Activated T-cell treated with anti-CD3 and anti-CD28 coated beads, Interleukin-2, amount 50 U/mL, for 4 hours (primary cell): ENCODE data around the gene TOE1. TPM values are rescaled to one million over a fixed set of nuclear protein-coding genes. Genes with fewer than 3 reads are reported as not detected.

Source experiments
- ATAC-seq, 2 donors: fragments of 200-7000 bp; cut with Tn5 transposase; one replicate each; pipeline ENCODE4 v1.10.0; 2021
- DNase-seq: peaks from one replicate; pipeline ENCODE4 v3.0.0-alpha.2; 2020
- H3K27me3 Mint-ChIP-seq: one replicate; pipeline ENCODE4 v1.8.0; 2021; ENCODE audit warnings: low read depth, mixed read lengths
- H3K36me3 Mint-ChIP-seq: one replicate; pipeline ENCODE4 v1.8.0; 2022; ENCODE audit warnings: mixed read lengths; ENCODE audit not compliant: insufficient read depth
- H3K4me1 Mint-ChIP-seq: one replicate; pipeline ENCODE4 v1.8.0; 2021; ENCODE audit warnings: low read depth, mixed read lengths
- H3K4me3 Mint-ChIP-seq: one replicate; pipeline ENCODE4 v1.8.0; 2021; ENCODE audit warnings: mild to moderate bottlenecking, moderate library complexity, mixed read lengths
- H3K9me3 Mint-ChIP-seq: one replicate; pipeline ENCODE4 v1.8.0; 2021; ENCODE audit warnings: mixed read lengths
- total RNA-seq, 3 donors: library from RNA; stranded (reverse); gene quantifications; one replicate each; pipeline ENCODE4 v1.2.1, GENCODE V29; 2021

TOE1 gene
- total RNA-seq, 3 donors from 2014 or later: 43.2 to 49.2 (median 45.8) TPM

- Mint-ChIP-seq H3K4me3 (no peak overlapping the region), H3K36me3 (peaks cover 3% of the 10 kb centered on the region), H3K4me1 (no peaks in the 10 kb centered on the region), H3K27me3 (no peaks in the 10 kb centered on the region), H3K9me3 (no peaks in the 10 kb centered on the region)
- ATAC-seq: no peak
- no peak for DNase-seq
Measured at GRCh38 chr1:45385302-45385701, 45.3 kb downstream of the TOE1 start.

- Mint-ChIP-seq H3K4me3 (no peak overlapping the region), H3K27me3 (no peaks in the 10 kb centered on the region), H3K36me3 (peaks cover 3% of the 10 kb centered on the region), H3K4me1 (no peaks in the 10 kb centered on the region), H3K9me3 (no peaks in the 10 kb centered on the region)
- ATAC-seq (no peak), DNase-seq (no peak)
Measured at GRCh38 chr1:45386219-45386618, 46.2 kb downstream of the TOE1 start.

Other genes starting within 250 kb of the TOE1 start
- 1 to 10 TPM in 1 of 3 donors, under 1 TPM in 2; 0.63 to 1.1 (median 0.68) TPM for gene ZSWIM5, start 133.6 kb upstream of the TOE1 start, total RNA-seq
- gene HPDL, start 13.3 kb upstream of the TOE1 start, total RNA-seq: 10 to 100 TPM; 32.9 to 55.9 (median 45.6) TPM
- 10 to 100 TPM; 52.0 to 57.0 (median 54.4) TPM for gene MUTYH, start 270 bp downstream of the TOE1 start, total RNA-seq
- 1 to 10 TPM; 2.0 to 2.5 (median 2.3) TPM for gene TESK2, start 151.0 kb downstream of the TOE1 start, total RNA-seq
- 1 to 10 TPM; 1.3 to 1.9 (median 1.7) TPM for gene CCDC163, start 159.9 kb downstream of the TOE1 start, total RNA-seq
- gene MMACHC, start 160.1 kb downstream of the TOE1 start, total RNA-seq: 10 to 100 TPM in 1 of 3 donors, 1 to 10 TPM in 2; 6.7 to 10.6 (median 9.7) TPM
- gene PRDX1, start 181.7 kb downstream of the TOE1 start, total RNA-seq: 100 to 1,000 TPM; 820 to 951 (median 896) TPM
- gene AKR1A1, start 210.7 kb downstream of the TOE1 start, total RNA-seq: 100 to 1,000 TPM; 231 to 243 (median 243) TPM
- gene NASP, start 243.9 kb downstream of the TOE1 start, total RNA-seq: 100 to 1,000 TPM; 243 to 271 (median 268) TPM